SK-N-SH (cell line): ENCODE data around the gene DHX9.

Experiments used
- FOXM1 ChIP-seq: IDR thresholded peaks from 2 replicates; pipeline ENCODE4 v1.4.0; 2012; ENCODE audit warnings: low read depth, mild to moderate bottlenecking
- TF ChIP-seq, protein P1 (sequence below): fragments of 200-600 bp; sonication (generic); IDR thresholded peaks from 2 replicates; pipeline ENCODE4 v1.6.1; 2017; ENCODE audit warnings: antibody characterized with exemption, mild to moderate bottlenecking, moderate library complexity

GRCh38 chr1:182839209-182840066, at the start of gene DHX9:
- TF ChIP-seq, protein P1, sequence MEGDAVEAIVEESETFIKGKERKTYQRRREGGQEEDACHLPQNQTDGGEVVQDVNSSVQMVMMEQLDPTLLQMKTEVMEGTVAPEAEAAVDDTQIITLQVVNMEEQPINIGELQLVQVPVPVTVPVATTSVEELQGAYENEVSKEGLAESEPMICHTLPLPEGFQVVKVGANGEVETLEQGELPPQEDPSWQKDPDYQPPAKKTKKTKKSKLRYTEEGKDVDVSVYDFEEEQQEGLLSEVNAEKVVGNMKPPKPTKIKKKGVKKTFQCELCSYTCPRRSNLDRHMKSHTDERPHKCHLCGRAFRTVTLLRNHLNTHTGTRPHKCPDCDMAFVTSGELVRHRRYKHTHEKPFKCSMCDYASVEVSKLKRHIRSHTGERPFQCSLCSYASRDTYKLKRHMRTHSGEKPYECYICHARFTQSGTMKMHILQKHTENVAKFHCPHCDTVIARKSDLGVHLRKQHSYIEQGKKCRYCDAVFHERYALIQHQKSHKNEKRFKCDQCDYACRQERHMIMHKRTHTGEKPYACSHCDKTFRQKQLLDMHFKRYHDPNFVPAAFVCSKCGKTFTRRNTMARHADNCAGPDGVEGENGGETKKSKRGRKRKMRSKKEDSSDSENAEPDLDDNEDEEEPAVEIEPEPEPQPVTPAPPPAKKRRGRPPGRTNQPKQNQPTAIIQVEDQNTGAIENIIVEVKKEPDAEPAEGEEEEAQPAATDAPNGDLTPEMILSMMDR, result peak; percentile 18; the same call in 1 of the 2 replicates
- no peak for TF ChIP-seq FOXM1
